ENCODE results near the gene DYRK4.
A peak's percentile ranks its signal among the peaks of the same experiment; 100 is the strongest.
"Not testable (repeated sequence)": the region's sequence is repeated elsewhere in the genome, so short reads cannot be mapped to it uniquely, and the experiment has no call there.

DYRK4 gene, protein sequence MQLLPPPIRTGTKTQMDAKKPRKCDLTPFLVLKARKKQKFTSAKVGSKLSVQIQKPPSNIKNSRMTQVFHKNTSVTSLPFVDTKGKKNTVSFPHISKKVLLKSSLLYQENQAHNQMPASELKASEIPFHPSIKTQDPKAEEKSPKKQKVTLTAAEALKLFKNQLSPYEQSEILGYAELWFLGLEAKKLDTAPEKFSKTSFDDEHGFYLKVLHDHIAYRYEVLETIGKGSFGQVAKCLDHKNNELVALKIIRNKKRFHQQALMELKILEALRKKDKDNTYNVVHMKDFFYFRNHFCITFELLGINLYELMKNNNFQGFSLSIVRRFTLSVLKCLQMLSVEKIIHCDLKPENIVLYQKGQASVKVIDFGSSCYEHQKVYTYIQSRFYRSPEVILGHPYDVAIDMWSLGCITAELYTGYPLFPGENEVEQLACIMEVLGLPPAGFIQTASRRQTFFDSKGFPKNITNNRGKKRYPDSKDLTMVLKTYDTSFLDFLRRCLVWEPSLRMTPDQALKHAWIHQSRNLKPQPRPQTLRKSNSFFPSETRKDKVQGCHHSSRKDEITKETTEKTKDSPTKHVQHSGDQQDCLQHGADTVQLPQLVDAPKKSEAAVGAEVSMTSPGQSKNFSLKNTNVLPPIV

DNA sequence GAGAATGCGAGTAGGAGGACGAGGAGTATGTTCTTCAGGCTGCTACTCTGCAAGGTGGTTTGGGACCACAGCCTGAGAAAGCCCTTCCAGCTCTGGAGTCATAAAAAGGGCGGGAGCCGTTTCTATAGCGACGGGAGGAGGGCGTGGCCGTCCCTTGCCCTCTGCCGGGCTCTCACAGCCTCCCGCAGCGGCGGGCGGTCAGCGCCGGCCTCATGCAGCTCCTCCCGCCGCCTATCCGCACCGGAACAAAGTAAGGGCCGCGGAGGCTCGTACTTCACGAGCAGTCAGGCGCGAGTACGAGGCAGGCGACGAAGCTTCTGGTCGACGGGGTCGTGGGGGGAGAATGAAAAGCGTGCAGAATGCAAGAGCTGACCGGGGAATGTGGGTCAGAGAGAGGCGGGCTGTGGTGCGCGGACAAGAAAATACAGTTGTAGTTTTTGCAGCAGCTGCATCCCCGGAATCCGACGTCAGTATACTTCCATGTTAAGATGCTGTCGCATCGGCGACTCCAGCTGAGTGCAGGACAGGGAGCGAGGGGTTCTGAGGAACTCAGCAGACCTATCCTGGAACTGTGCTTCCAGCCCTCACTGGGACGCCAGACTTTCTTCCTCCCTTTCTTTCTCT is at the start of gene DYRK4:
TSS of gene DYRK4 (plus strand) at position 175 of the 624 bp plus-strand sequence. CDS start at position 213, 38 bp downstream.
- DNase-seq (ENCODE audit: low read depth in 2 of 2, low spot score in 1 of 2) = no peak

DNA sequence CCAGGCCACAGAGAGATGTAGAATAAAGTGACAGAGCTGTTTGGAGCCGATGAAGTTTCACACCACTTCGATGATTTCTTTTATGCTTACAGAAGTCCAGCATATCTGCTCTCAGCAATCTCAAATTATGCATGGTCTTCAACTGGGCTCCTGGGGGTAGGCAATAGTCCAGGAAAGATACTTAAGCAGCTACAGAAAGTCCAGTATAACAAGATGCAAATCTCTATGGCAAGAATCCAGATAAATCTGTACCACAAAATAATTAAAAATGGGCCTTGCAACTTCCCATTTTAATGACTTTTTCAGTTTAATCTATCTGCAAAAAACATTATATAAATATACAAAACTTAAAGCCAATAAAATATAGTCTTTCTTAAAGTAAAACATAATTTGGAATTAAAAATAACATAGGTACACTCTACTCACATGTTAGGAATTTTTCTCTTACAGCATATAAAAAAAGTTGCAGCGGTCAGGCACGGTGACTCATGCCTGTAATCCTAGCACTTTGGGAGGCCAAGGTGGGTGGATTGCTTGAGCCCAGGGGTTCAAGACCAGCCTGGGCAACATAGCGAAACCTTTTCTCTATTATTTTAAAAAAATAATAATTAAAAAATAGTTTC is 43.8 kb upstream of the DYRK4 start:
- DNase-seq (ENCODE audit: low read depth in 2 of 2, low spot score in 1 of 2) = no peak

DNA sequence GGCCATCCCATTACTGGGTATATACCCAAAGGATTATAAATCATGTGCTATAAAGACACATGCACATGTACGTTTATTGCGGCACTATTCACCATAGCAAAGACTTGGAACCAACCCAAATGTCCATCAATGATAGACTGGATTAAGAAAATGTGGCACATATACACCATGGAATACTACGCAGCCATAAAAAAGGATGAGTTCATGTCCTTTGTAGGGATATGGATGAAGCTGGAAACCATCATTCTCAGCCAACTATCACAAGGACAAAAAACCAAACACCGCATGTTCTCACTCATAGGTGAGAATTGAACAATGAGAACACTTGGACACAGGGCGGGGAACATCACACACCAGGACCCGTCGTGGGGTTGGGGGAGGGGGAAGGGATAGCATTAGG is 38.6 kb upstream of the DYRK4 start:
- DNase-seq (ENCODE audit: low read depth in 2 of 2, low spot score in 1 of 2) = not testable (repeated sequence)

DNA sequence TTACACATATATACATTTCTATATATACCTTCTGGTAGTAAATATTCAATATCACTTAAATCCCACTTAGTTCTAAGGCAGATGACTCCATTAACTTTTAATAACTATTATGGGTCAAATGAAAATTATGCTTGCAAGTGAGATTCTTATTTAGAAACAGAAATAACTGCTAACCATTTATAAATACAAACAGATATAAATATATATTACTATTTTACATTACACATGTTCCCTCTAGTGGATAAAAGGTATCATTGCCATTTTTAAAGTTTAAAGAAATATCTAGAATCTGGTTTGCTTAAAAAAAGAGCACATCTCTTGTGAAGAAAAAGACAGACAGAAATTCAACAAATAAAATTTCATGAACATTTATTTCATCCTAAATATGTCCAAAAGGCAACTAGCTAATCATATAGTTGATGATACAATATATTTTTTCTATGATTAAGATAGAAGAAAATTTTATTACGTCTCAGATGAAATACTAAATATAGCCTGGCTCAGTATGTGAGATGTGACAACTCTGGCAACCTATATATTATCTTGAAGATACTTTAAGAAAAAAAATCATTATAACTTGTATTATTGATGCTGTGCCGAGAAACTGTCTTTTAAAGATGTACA is 35.0 kb upstream of the DYRK4 start:
- no peak for DNase-seq (ENCODE audit: low read depth in 2 of 2, low spot score in 1 of 2)

DNA sequence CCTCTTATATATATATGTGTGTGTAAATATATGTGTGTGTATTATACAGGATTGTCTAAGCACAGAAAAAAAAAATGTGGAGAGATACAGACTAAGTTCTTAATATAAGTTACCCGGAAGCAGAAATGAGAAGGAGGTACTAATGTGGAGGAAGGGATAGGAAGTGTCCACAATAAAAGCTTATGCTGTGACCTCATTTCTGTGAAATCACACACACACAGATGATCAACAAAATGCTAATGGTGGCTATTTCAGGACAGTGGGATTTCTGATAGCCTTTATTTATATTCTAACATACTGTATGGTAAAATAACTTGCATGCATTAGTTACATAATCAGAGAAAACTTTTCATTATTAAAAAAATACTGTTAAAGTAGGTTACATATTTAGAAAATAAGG is 31.8 kb upstream of the DYRK4 start:
- no peak for DNase-seq (ENCODE audit: low read depth in 2 of 2, low spot score in 1 of 2)

DNA sequence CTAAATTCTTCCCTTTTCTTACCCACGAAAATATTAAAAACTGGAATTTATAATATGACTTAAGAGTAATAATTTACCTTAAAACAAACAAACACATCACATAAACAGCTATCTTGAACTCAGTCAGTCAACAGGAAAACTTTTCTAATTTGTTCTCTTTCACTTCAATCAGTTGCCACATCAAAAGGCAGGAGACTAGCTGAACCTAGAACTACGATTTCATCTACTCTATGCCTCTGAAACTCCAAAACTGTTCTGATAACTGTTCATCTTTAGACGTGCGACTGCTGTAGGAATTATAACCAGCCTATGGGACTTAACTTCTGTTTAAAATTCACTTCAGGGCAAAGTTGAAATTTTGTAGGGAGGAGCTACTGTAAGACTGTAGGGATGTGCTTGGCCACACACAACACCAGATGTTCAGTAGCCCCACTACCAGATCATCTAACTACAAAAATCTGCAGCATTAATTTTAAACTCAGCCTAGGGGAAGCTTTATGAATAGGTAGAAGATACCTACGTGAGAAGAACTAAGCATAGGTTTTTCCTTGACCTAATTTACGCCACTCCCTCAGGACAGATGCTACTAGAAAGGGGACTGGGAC is 30.9 kb upstream of the DYRK4 start:
- DNase-seq (ENCODE audit: low read depth in 2 of 2, low spot score in 1 of 2) = no peak

DNA sequence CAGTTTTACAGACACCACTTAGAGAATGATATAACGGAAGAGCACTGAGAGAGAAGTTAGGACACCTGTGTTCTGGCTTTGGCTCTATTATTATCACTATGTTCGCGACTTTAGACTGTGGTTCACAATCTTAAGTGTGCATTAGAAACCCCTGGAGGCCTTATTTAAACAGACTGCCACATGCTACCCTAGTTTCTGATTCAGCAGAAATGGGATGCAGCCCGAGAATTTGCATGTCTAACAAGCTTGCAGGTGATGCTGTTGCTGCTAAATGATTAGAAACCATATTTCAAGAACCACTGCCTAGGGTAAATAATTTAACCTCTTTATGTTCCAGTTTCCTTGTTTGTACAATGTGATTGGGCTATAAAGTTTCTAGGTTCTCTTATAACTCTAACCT is 26.9 kb upstream of the DYRK4 start:
- no peak for DNase-seq (ENCODE audit: low read depth in 2 of 2, low spot score in 1 of 2)

DNA sequence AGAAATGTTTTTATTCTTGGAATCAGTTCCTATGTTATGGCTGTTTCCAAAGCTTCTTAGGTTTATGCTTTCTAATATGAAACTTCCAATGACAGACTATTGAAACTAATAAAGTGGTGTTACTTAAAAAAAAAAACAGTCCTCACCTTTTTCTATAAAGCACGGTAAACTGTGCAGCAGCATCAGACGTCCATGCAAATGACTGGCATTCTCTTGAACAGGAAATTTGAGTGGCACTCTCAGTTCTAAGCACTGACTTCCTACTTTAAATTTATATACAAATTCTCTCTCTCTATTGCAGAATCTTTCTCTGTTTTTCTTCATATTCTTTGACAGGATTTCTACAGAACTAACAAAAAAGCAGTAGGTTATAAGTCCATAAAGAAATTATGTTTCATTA is 26.1 kb upstream of the DYRK4 start:
- DNase-seq (ENCODE audit: low read depth in 2 of 2, low spot score in 1 of 2) = no peak

DNA sequence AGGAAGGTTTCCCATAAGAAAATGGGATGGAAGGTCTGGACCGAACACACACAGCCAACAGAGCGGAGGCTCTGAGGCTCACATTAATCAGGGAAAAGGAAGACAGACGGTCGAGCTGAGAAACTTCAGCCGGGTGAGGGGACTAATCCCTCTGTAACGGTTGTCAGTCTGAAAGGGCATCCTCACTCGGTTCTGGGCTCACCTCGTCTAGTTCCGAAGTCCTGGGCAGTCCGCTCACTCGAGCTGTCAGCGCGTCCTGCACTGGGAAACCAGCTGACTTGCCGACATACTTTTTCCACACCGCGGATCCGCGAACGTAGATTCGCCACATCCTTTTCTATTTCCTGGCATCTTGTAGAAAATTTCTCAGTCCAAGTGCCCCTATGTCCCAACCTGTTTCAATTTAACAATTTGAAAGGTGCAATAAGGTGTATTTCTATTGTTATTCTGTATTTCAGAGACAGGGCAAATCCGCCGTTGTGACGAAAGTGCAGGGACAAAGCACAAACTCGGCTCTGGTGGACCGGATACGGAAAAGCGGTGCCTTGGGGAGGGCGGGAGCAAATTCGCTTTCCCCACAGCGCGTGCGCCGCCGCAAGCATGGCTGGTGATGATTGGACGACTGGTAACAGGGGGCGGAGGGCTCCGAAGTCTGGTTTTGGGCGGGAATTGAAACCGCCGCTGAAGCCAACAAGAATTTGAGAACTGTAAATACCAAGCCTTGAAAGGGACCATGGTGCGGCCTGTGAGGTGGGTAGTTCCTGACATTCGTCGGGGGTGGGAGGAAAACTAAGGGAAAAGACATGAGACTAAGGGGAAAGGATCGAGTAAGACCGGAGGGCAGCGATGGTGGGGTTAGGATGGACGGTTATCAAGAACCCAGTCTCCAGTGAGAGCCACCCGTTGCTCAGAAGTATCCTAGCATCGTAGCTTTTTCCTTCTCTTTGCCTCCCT is 23.5 kb upstream of the DYRK4 start, which contains the start of gene RAD51AP1:
TSS of gene RAD51AP1 (plus strand) at position 684 of the 954 bp plus-strand sequence. CDS start at position 734, 50 bp downstream.
- DNase-seq (ENCODE audit: low read depth in 2 of 2, low spot score in 1 of 2) = peak; percentile 85 to 91

DNA sequence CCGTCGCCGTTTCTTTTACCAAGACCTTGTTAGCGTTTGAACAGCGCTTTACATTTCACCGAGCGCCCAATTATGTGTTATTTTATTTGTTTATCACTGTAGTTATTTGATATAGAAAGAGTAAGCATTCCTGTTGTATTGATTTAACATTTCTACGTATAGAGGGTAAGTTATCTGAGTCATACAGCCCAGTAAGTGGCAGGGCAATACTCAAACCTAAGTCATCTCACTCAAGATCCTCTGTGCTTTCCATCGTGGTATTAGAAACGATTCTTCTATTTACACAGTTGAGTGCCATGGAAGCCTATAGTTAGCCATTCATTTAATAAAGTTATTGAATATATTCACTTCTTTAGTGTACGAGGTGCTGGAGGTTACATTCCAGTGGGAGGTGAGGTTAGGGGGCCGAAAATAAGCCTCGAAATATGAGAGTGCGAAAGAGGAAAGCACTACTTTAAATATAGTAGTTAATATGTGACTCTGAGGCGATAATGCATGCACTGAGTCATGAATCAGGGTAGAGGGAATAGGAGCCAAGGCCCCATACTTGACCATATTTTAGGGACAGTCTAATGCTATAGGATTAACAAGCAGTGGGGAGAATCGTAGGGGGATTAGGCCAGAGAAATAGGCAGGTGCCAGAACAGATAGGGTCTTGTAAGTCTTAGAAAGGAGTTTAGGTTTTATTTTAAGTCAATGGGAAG is 22.7 kb upstream of the DYRK4 start:
- DNase-seq (ENCODE audit: low read depth in 2 of 2, low spot score in 1 of 2) = no peak

DNA sequence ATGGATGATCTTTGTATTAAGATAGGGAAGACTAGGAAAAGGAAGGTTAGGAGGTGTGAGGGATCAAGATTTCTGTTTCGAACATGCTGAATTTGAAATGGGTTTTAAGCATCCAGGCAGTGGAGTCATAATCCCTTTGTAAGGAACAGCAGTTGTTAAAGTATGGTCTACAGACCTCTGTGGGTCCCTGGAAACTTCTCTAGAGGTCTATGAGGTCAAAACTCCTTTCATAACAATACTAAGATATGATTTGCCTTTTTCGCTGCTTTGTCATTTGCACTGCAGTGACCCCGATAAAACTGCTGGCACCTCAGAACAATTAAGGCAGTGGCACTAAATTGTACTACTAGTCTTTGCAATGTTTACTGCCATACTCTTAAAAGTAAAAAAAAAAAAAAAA is 21.8 kb upstream of the DYRK4 start:
- no peak for DNase-seq (ENCODE audit: low read depth in 2 of 2, low spot score in 1 of 2)

DNA sequence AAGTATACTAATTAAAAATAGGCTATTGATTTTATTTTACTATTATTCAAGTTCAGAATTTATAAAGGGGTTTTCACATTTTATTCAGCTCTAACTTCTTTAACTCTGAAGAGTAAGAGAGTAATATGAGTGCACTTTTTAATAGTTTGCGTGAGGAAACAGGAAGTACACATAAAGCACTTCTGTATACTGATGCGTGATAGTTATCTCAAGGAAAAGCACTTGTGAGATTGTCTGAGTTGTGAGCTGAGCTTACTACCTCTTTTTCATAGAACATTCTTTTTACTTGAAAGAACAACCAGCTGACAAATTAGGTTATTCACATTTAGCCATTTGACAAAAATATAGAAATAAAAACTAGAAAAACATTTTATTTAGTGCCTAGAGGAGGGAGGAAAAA is 21.4 kb upstream of the DYRK4 start:
- DNase-seq (ENCODE audit: low read depth in 2 of 2, low spot score in 1 of 2) = no peak

DNA sequence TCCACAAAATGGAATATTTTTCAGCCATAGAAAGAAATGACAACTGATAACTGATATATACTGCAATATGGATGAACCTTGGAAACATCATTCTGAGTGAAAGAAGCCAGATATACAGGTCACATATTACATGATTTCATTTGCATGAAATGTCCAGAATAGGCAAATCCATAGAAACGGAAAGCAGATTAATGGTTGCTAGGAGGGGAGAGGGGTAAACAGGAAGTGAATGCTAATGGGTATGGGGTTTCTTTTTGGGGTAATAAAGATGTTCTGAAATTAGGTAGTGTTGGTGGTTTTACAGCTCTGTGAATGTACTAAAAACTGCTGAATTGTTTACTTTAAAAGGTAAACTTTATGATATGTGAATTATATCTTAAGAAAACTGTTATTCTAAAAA is 16.8 kb upstream of the DYRK4 start:
- DNase-seq (ENCODE audit: low read depth in 2 of 2, low spot score in 1 of 2) = no peak

DNA sequence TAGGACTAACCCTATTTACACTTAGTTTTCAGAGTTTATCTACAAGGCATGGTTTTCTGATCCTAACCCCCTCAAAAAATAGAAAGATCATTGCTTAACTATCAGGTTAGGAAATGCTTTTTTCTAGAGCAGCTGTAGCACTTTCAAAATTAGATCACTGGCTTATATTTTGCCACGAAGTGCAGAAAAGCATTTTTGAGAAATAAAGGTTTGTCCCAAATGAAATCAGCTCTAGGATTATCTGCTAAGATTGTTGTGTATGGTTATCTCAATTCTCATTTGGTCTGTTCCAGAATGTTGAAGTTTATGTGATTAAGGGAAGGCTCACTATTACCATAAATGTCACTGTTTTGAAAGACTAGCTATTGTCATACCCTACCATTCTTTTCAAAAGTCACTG is 9.8 kb upstream of the DYRK4 start:
- no peak for DNase-seq (ENCODE audit: low read depth in 2 of 2, low spot score in 1 of 2)

DNA sequence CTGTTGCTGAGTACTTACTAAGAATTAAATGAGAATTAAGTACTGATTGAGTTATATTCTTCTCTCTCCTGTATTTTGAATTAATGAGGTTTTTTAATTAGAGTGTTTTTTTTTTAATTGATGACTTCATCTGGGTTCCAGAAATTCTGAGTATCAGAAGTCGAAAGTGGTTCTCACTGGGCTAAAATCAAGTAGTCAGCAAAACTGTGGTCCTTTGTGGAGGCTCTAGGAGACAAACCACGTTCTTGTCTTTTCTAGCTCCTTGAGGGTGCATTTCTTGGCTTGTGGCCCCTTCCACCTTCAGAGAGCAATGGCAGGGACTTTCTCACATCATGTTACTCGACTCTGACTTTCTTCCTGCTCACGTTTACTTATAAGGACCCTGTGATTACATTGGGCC is 8.1 kb upstream of the DYRK4 start:
- DNase-seq (ENCODE audit: low read depth in 2 of 2, low spot score in 1 of 2) = no peak

DNA sequence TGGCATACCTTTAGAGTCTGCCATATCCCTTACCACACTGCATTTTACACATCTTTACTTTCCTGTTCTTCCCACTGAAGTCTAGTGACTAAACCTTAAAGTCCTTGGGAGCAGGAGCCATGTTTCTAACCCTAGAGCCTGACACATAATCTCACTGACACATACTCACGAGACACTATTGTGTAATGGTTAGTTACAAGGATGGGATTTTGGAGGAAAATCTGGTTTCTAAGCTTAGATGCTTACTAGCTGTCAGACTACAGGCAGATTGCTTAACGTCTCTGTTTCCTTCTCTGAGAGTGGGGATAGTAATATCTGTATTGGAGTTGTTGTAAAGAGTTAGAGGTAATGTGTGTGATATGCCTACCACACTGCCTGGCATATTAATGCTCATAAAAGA is 6.2 kb upstream of the DYRK4 start:
- DNase-seq (ENCODE audit: low read depth in 2 of 2, low spot score in 1 of 2) = no peak

DNA sequence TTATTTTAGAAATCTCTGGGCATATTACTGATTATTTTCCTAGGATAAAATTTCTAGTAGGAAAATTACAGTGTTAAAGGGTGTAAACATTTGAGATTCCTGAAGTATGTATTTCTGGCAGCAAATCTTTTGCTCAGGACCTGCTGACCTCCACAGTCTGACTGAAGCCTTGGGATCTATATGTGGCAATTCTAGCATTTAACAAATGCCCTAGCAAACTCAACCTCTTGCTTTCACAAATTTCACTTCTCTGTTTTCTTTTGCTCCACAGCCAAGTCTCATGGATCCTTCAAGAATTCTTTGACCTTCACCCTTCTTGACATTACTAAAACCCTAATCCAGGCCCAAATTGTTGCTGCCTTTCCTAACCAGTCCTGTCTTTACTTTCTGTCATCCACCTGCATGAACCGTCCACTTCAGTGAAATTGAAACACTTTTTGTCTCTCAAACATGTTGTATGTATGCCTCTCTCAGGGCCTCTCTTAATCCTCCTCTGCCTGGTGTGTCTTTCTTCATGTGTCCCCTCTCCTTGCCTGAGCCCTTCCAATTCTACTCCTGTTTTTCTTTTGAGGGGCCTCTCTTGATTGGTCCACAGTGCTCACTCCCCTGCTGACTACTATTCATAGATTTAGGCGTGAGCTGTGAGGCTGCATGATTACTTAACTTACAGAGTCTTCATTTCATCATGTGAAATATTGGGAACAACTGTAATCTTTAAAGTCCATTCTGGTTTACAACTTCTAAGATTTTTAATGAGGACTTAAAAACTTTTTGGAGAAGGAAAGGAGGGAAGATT is 5.1 kb upstream of the DYRK4 start:
- DNase-seq (ENCODE audit: low read depth in 2 of 2, low spot score in 1 of 2) = no peak

DNA sequence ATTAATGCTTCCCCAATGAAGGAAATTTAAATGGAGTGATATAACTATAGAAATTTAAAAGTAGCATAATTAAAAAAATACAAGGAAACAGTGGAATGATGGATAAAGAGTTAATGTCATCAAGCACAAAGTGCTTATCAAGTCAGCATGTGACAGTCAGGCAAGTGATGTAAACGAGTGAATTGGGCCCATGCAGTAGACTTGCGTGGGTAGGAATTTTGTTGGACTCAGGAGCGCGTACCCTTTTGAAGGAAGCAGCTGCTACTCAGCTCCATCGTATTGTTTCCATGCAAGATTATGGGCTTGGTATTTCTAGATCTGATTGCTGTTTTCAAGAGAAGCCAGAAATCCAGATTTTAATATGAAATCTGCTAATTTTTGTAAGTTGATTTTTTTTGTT is 4.4 kb upstream of the DYRK4 start:
- DNase-seq (ENCODE audit: low read depth in 2 of 2, low spot score in 1 of 2) = no peak
